Suprapubic skin (tissue), 4 donors: ENCODE results near the gene ZDHHC14.

Experiments used
- EP300 ChIP-seq: sonication (generic); formaldehyde crosslinking; IDR thresholded peaks from one replicate; pipeline ENCODE4 v1.6.1; 2017; ENCODE audit warnings: antibody characterized with exemption
- POLR2A ChIP-seq, 2 donors: fragments of 450-650 bp; IDR thresholded peaks; one replicate each; pipeline ENCODE4 v1.6.1; 2017; ENCODE audit warnings: antibody characterized with exemption in 2 of 2, mild to moderate bottlenecking in 2 of 2, moderate library complexity in 2 of 2
- POLR2AphosphoS5 ChIP-seq, 3 donors: sonication (generic); formaldehyde crosslinking; IDR thresholded peaks; one replicate each; pipeline ENCODE4 v1.6.1; 2017; ENCODE audit warnings: antibody characterized with exemption in 3 of 3
- TF ChIP-seq, protein P1 (sequence below), 2 donors: fragments of 200-600 bp in 1 of 2; fragments of 450-650 bp in 1 of 2; sonication (generic) in 1 of 2; IDR thresholded peaks; one replicate each; pipeline ENCODE4 v1.5.1; 2016 to 2019; ENCODE audit warnings: antibody characterized with exemption in 2 of 2, mild to moderate bottlenecking in 1 of 2, moderate library complexity in 1 of 2

DNA sequence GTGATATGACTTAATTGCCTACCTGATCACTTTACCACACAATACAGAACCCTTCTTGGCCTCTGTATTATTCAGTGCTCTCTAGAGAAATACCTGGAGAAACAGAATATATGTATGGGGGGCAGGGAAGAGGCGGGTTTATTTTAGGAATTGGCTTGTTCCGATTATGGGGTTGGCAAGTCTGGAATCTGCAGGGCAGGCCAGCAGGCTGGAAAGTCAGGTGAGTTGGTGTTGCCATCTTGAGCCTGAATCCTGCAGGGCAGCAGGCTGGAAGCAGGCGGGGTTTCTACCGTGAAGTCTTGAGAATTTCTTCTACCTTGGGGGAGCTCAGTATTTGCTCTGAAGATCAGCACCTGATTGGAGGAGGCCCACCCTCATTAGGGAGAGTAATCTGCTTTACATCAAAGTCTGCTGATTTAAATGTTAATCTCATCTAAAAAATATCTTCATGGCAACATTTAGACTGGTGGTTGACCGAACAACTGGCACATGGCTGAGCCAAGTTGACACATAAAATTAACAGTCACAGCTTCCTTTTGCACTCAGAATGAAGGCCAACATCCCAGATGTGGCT, 193.9 kb downstream of the ZDHHC14 start:
- TF ChIP-seq POLR2A (IDR thresholded peaks at IDR 0.05): no peak
- TF ChIP-seq, protein P1, sequence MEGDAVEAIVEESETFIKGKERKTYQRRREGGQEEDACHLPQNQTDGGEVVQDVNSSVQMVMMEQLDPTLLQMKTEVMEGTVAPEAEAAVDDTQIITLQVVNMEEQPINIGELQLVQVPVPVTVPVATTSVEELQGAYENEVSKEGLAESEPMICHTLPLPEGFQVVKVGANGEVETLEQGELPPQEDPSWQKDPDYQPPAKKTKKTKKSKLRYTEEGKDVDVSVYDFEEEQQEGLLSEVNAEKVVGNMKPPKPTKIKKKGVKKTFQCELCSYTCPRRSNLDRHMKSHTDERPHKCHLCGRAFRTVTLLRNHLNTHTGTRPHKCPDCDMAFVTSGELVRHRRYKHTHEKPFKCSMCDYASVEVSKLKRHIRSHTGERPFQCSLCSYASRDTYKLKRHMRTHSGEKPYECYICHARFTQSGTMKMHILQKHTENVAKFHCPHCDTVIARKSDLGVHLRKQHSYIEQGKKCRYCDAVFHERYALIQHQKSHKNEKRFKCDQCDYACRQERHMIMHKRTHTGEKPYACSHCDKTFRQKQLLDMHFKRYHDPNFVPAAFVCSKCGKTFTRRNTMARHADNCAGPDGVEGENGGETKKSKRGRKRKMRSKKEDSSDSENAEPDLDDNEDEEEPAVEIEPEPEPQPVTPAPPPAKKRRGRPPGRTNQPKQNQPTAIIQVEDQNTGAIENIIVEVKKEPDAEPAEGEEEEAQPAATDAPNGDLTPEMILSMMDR (IDR thresholded peaks at IDR 0.05): no peak
- no peak for TF ChIP-seq POLR2AphosphoS5 (IDR thresholded peaks at IDR 0.05)
- no peak for TF ChIP-seq EP300
